ENCODE results near the gene GNAO1. TPM values are rescaled to one million over a fixed set of nuclear protein-coding genes. Genes with fewer than 3 reads are reported as not detected.

GNAO1 gene
- total RNA-seq, 1 donor from 2014 or later, result 1.2 TPM

- no peak for TF ChIP-seq CTCF (IDR thresholded peaks at IDR 0.05)
These were observed 81.2 kb downstream of the GNAO1 start for GRCh38 chr16:56272583-56272894.

GRCh38 chr16:56273615-56274014 is 82.3 kb downstream of the GNAO1 start:
- peaks cover 20% of the 10 kb centered on the region for H3K4me1 Mint-ChIP-seq (ENCODE audit: low read depth)
- no peak for DNase-seq (ENCODE audit: low spot score)
- H3K36me3 Mint-ChIP-seq (ENCODE audit: low read depth), result no peaks in the 10 kb centered on the region
- H3K27me3 Mint-ChIP-seq (ENCODE audit: low read depth), result no peaks in the 10 kb centered on the region
- peaks cover 15% of the 10 kb centered on the region for H3K9me3 Mint-ChIP-seq (ENCODE audit: low read depth)
- H3K4me3 Mint-ChIP-seq (ENCODE audit: unreplicated experiment), result no peak overlapping the region
- H3K27ac Mint-ChIP-seq (ENCODE audit: unreplicated experiment), result no peak overlapping the region
- TF ChIP-seq CTCF (IDR thresholded peaks at IDR 0.05), result no peak

More at GRCh38 chr16:56272583-56272894, 81.2 kb downstream of the GNAO1 start:
- Mint-ChIP-seq H3K4me3 (ENCODE audit: unreplicated experiment) (no peak overlapping the region), H3K27ac (ENCODE audit: unreplicated experiment) (no peak overlapping the region), H3K36me3 (ENCODE audit: low read depth) (no peaks in the 10 kb centered on the region), H3K4me1 (ENCODE audit: low read depth) (peaks cover 20% of the 10 kb centered on the region), H3K9me3 (ENCODE audit: low read depth) (peaks cover 15% of the 10 kb centered on the region), H3K27me3 (ENCODE audit: low read depth) (no peaks in the 10 kb centered on the region)
- DNase-seq (ENCODE audit: low spot score), result no peak

GRCh38 chr16:56274369-56274768 is 83.1 kb downstream of the GNAO1 start:
- Mint-ChIP-seq H3K27me3 (ENCODE audit: low read depth) (no peaks in the 10 kb centered on the region), H3K4me1 (ENCODE audit: low read depth) (peaks cover 16% of the 10 kb centered on the region), H3K4me3 (ENCODE audit: unreplicated experiment) (no peak overlapping the region), H3K9me3 (ENCODE audit: low read depth) (peaks cover 15% of the 10 kb centered on the region), H3K36me3 (ENCODE audit: low read depth) (no peaks in the 10 kb centered on the region), H3K27ac (ENCODE audit: unreplicated experiment) (no peak overlapping the region)
- DNase-seq (ENCODE audit: low spot score), result no peak
- no peak for TF ChIP-seq CTCF (IDR thresholded peaks at IDR 0.05)

GRCh38 chr16:56275076-56275475 is 83.8 kb downstream of the GNAO1 start:
- H3K9me3 Mint-ChIP-seq (ENCODE audit: low read depth), result peaks cover 15% of the 10 kb centered on the region
- no peak overlapping the region for H3K4me3 Mint-ChIP-seq (ENCODE audit: unreplicated experiment)
- H3K27ac Mint-ChIP-seq (ENCODE audit: unreplicated experiment), result no peak overlapping the region
- TF ChIP-seq CTCF (IDR thresholded peaks at IDR 0.05), result no peak
- no peaks in the 10 kb centered on the region for H3K27me3 Mint-ChIP-seq (ENCODE audit: low read depth)
- H3K36me3 Mint-ChIP-seq (ENCODE audit: low read depth), result no peaks in the 10 kb centered on the region
- H3K4me1 Mint-ChIP-seq (ENCODE audit: low read depth), result peaks cover 9% of the 10 kb centered on the region
- no peak for DNase-seq (ENCODE audit: low spot score)

- no peak for TF ChIP-seq CTCF (IDR thresholded peaks at IDR 0.05)
- no peak overlapping the region for H3K4me3 Mint-ChIP-seq (ENCODE audit: unreplicated experiment)
- no peak for DNase-seq (ENCODE audit: low spot score)
- H3K27me3 Mint-ChIP-seq (ENCODE audit: low read depth), result no peaks in the 10 kb centered on the region
- peaks cover 5% of the 10 kb centered on the region for H3K4me1 Mint-ChIP-seq (ENCODE audit: low read depth)
- H3K36me3 Mint-ChIP-seq (ENCODE audit: low read depth), result no peaks in the 10 kb centered on the region
- peaks cover 15% of the 10 kb centered on the region for H3K9me3 Mint-ChIP-seq (ENCODE audit: low read depth)
- no peak overlapping the region for H3K27ac Mint-ChIP-seq (ENCODE audit: unreplicated experiment)
These were observed 84.5 kb downstream of the GNAO1 start for GRCh38 chr16:56275801-56276200.
